CD14-positive monocyte (primary cell): ENCODE results near the gene VAV2. TPM values are rescaled to one million over a fixed set of nuclear protein-coding genes. Genes with fewer than 3 reads are reported as not detected.

Experiments used
- DNase-seq, 3 donors: peaks; one replicate each; pipeline ENCODE4 v3.0.0-alpha.2; 2011 to 2022
- H2AFZ ChIP-seq: 2 replicates; pipeline ENCODE4 v1.6.0; 2012; ENCODE audit warnings: mild to moderate bottlenecking, low read depth, low read length, inconsistent platforms; ENCODE audit not compliant: insufficient read depth, poor library complexity, severe bottlenecking
- H3K27ac ChIP-seq, 2 donors: 1 replicate in 1 of 2; 2 replicates in 1 of 2; pipeline ENCODE4 v1.5.1; 2012 to 2013; ENCODE audit warnings: low read length in 2 of 2, control low read depth in 1 of 2, inconsistent platforms in 1 of 2, low read depth in 1 of 2, mild to moderate bottlenecking in 1 of 2
- H3K27me3 ChIP-seq, 2 donors: one replicate each; pipeline versions ENCODE4 v1.6.0 to v1.6.1; 2011 to 2013; ENCODE audit warnings: low read length in 2 of 2; ENCODE audit not compliant: control insufficient read depth in 2 of 2, insufficient read depth in 2 of 2
- H3K36me3 ChIP-seq, 2 donors: replicated peaks in 1 of 2; 1 replicate in 1 of 2; 2 replicates in 1 of 2; pipeline versions ENCODE4 v1.5.1 to v1.6.1; 2012 to 2013; ENCODE audit warnings: low read length in 2 of 2, control low read depth in 1 of 2, inconsistent platforms in 1 of 2, mild to moderate bottlenecking in 1 of 2; ENCODE audit not compliant: insufficient read depth in 2 of 2, control insufficient read depth in 1 of 2
- H3K4me1 ChIP-seq, 2 donors: 1 replicate in 1 of 2; 2 replicates in 1 of 2; pipeline versions ENCODE4 v1.5.1 to v1.6.1; 2012 to 2013; ENCODE audit warnings: low read length in 2 of 2, control low read depth in 1 of 2, inconsistent platforms in 1 of 2, mild to moderate bottlenecking in 1 of 2, moderate library complexity in 1 of 2; ENCODE audit not compliant: insufficient read depth in 2 of 2, control insufficient read depth in 1 of 2
- H3K4me2 ChIP-seq: replicated peaks from 2 replicates; pipeline ENCODE3; 2012; ENCODE audit warnings: low read length, moderate library complexity, mild to moderate bottlenecking; ENCODE audit not compliant: poor library complexity, severe bottlenecking; ENCODE audit errors: extremely low read depth
- H3K4me3 ChIP-seq, 3 experiments: fragments of 200-600 bp in 1 of 3; sonication (generic) in 1 of 3; replicated peaks in 1 of 3; 1 replicate in 2 of 3; 2 replicates in 1 of 3; pipeline ENCODE4 v1.5.1; 2011 to 2013; ENCODE audit warnings: low read length in 3 of 3, mild to moderate bottlenecking in 3 of 3, control low read depth in 2 of 3, low read depth in 2 of 3, inconsistent platforms in 1 of 3, moderate library complexity in 1 of 3
- H3K79me2 ChIP-seq: 2 replicates; pipeline ENCODE4 v1.6.0; 2012; ENCODE audit warnings: mild to moderate bottlenecking, control low read depth, inconsistent platforms, low read length, moderate library complexity; ENCODE audit not compliant: insufficient read depth
- H3K9ac ChIP-seq: 2 replicates; pipeline ENCODE4 v1.6.0; 2017; ENCODE audit warnings: low read length, mild to moderate bottlenecking; ENCODE audit not compliant: insufficient read depth, poor library complexity, severe bottlenecking
- H3K9me3 ChIP-seq, 2 donors: replicated peaks in 1 of 2; 1 replicate in 1 of 2; 2 replicates in 1 of 2; pipeline versions ENCODE4 v1.5.1 to v1.6.1; 2012 to 2013; ENCODE audit warnings: low read length in 2 of 2, control low read depth in 1 of 2; ENCODE audit not compliant: control insufficient read depth in 1 of 2, insufficient read depth in 1 of 2
- H4K20me1 ChIP-seq: 2 replicates; pipeline ENCODE4 v1.6.0; 2012; ENCODE audit warnings: mild to moderate bottlenecking, low read length, control low read depth, moderate library complexity; ENCODE audit not compliant: insufficient read depth
- H3K27ac Mint-ChIP-seq, 7 donors: one replicate each; pipeline ENCODE4 v1.8.0; 2020; ENCODE audit warnings: mild to moderate bottlenecking in 7 of 7, mixed read lengths in 7 of 7, moderate library complexity in 6 of 7, inconsistent platforms in 2 of 7
- H3K27me3 Mint-ChIP-seq, 3 donors: one replicate each; pipeline ENCODE4 v1.8.0; 2021 to 2022; ENCODE audit warnings: low read depth in 3 of 3, mild to moderate bottlenecking in 3 of 3, mixed read lengths in 3 of 3, moderate library complexity in 3 of 3, inconsistent platforms in 1 of 3
- H3K36me3 Mint-ChIP-seq, 2 donors: one replicate each; pipeline ENCODE4 v1.8.0; 2020; ENCODE audit warnings: mixed read lengths in 2 of 2, inconsistent platforms in 1 of 2, mild to moderate bottlenecking in 1 of 2
- H3K4me1 Mint-ChIP-seq: one replicate; pipeline ENCODE4 v1.8.0; 2020; ENCODE audit warnings: mild to moderate bottlenecking, mixed read lengths
- H3K4me3 Mint-ChIP-seq, 2 donors: one replicate each; pipeline ENCODE4 v1.8.0; 2020; ENCODE audit warnings: mild to moderate bottlenecking in 2 of 2, mixed read lengths in 2 of 2, moderate library complexity in 1 of 2
- H3K9me3 Mint-ChIP-seq, 7 donors: one replicate each; pipeline ENCODE4 v1.8.0; 2020 to 2022; ENCODE audit warnings: mixed read lengths in 7 of 7, mild to moderate bottlenecking in 6 of 7, moderate library complexity in 6 of 7, inconsistent platforms in 2 of 7
- WGBS: methylation state at CpG from one replicate; pipeline ENCODE4 v1.1.5; 2013; ENCODE audit warnings: missing lambda C conversion rate; ENCODE audit not compliant: insufficient coverage; 5-methylcytosine and 5-hydroxymethylcytosine counted together
- intact Hi-C, 2 donors: fragments of 100-400 bp; cut with micrococcal nuclease; formaldehyde crosslinking; loops; one replicate each; pipeline versions ENCODE4 v1.15.0 to v1.15.1; 2023
- polyA plus RNA-seq, 3 donors: library from polyadenylated mRNA; depleted of rRNA in 1 of 3; unstranded in 2 of 3; stranded (reverse) in 1 of 3; fragments of 300-500 nt in 2 of 3; fragments of >200 nt in 1 of 3; fragmentation: Illumina TruSeq in 2 of 3; gene quantifications; 1 replicate in 2 of 3; 2 replicates in 1 of 3; pipeline ENCODE4 v1.2.3, GENCODE V29; 2012 to 2021
- TF ChIP-seq, protein P1 (sequence below): fragments of 200-600 bp; IDR thresholded peaks from one replicate; pipeline ENCODE4 v1.8.0; 2022; ENCODE audit warnings: antibody characterized with exemption, mild to moderate bottlenecking

Gene VAV2
- polyA plus RNA-seq, 3 donors: 2.3 to 13.6 (median 2.3) TPM

DNA sequence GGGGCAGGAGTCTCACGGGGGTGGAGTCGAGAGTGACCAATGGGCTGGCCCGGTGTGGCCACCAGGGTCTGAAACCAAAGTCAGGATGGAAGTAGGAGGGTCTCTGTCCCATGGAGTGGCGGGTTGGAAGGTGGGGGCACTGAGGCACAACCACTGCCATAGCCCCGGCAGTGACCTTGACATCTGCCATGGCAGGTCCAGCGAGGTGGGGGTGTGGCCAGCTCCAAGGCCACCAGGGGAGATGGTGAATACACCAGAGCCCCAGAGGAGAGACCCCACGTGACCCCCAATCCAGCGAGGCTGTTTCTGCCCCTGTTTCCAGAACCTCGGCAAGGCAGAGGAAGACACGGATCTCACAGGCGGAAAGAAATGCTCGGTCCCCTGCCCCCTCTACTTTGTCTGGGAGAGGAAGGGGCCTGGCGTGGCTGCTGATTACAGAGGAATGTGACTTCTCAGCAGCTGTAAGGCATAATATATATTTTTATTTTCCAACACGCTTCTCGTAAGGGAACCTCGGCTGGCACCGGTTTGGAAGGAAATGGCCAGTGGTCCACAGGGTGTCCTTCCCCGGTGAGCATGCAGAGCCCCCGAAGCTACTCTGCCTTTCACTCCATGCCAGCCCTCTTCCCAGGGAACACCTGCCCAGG, 148.2 kb downstream of the VAV2 start:
- WGBS: 73% methylated on average over 7 of the region's 19 CpGs
- TF ChIP-seq, protein P1, sequence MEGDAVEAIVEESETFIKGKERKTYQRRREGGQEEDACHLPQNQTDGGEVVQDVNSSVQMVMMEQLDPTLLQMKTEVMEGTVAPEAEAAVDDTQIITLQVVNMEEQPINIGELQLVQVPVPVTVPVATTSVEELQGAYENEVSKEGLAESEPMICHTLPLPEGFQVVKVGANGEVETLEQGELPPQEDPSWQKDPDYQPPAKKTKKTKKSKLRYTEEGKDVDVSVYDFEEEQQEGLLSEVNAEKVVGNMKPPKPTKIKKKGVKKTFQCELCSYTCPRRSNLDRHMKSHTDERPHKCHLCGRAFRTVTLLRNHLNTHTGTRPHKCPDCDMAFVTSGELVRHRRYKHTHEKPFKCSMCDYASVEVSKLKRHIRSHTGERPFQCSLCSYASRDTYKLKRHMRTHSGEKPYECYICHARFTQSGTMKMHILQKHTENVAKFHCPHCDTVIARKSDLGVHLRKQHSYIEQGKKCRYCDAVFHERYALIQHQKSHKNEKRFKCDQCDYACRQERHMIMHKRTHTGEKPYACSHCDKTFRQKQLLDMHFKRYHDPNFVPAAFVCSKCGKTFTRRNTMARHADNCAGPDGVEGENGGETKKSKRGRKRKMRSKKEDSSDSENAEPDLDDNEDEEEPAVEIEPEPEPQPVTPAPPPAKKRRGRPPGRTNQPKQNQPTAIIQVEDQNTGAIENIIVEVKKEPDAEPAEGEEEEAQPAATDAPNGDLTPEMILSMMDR: no peak
- peaks cover 56% of the 10 kb centered on the region for H3K4me1 Mint-ChIP-seq
- no peaks in the 10 kb centered on the region for H4K20me1 ChIP-seq
- peak overlapping the region; percentile 9 to 88 for H3K4me3 Mint-ChIP-seq
- no peaks in the 10 kb centered on the region for H3K27me3 ChIP-seq
- no peak overlapping the region for H2AFZ ChIP-seq
- H3K4me1 ChIP-seq: peaks cover 44 to 55% of the 10 kb centered on the region in 2 donors
- H3K36me3 Mint-ChIP-seq: peaks cover 12 to 20% of the 10 kb centered on the region in 2 donors
- peak overlapping the region; percentile 78 to 98 for H3K27ac ChIP-seq
- H3K27ac Mint-ChIP-seq: peak overlapping the region; percentile 96 to 99 (median 98)
- H3K9me3 ChIP-seq: no peaks in the 10 kb centered on the region
- H3K9me3 Mint-ChIP-seq: peaks cover 0 to 3% (median 0%) of the 10 kb centered on the region in 7 donors
- peaks cover 21% of the 10 kb centered on the region for H3K79me2 ChIP-seq
- H3K4me2 ChIP-seq: peak overlapping the region; percentile 92
- peaks cover 0 to 5% (median 4%) of the 10 kb centered on the region in 3 donors for H3K27me3 Mint-ChIP-seq
- H3K36me3 ChIP-seq: no peaks in the 10 kb centered on the region
- peak overlapping the region; percentile 87 for H3K9ac ChIP-seq
- intact Hi-C loops: no loop called here
- DNase-seq: no peak
- H3K4me3 ChIP-seq: peak overlapping the region in 2 of 3 experiments; percentile 33 to 79

DNA sequence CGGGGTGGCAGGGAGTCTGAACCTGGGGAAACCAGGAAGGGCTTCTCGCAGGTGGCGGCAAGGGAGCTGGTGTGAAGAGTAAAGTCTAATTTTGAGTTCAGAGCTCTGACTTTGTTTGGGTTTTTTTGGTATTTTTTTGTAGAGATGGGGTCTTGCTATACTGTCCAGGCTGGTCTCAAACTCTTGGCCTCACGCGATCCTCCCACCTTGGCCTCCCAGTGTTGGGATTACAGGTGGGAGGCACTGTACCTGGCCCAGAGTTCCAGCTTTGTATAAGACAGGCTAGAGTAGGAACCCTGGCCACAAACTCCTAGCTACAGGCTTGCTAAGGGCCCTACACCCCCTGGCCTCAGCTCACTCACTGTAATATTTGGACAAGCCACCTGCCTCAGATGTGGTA, 148.9 kb downstream of the VAV2 start:
- Mint-ChIP-seq H3K27me3 (peaks cover 0 to 5% (median 4%) of the 10 kb centered on the region in 3 donors), H3K36me3 (peaks cover 8 to 14% of the 10 kb centered on the region in 2 donors), H3K4me3 (no peak overlapping the region), H3K4me1 (peaks cover 56% of the 10 kb centered on the region), H3K27ac (peak overlapping the region; percentile 66 to 99 (median 97)), H3K9me3 (peaks cover 0 to 3% (median 0%) of the 10 kb centered on the region in 7 donors)
- Histone ChIP-seq H3K79me2 (peaks cover 21% of the 10 kb centered on the region), H3K4me2 (no peak overlapping the region), H3K4me3 (no peak overlapping the region), H3K27me3 (no peaks in the 10 kb centered on the region), H4K20me1 (no peaks in the 10 kb centered on the region), H3K27ac (peak overlapping the region; percentile 78 to 98), H2AFZ (no peak overlapping the region), H3K4me1 (peaks cover 44 to 56% of the 10 kb centered on the region in 2 donors), H3K9me3 (no peaks in the 10 kb centered on the region), H3K36me3 (no peaks in the 10 kb centered on the region), H3K9ac (peak overlapping the region; percentile 87)
- intact Hi-C loops: no loop called here
- 100% methylated on average over 3 of the region's 5 CpGs for WGBS
- no peak for DNase-seq
- TF ChIP-seq, protein P1: no peak
